GM18505 (cell line): ENCODE data around the gene GTPBP8.

ENCODE experiments used
- ATAC-seq: cut with Tn5 transposase; IDR thresholded peaks from one replicate; pipeline ENCODE4 v1.9.1; 2021; ENCODE audit not compliant: unreplicated experiment
- POLR2A ChIP-seq: IDR thresholded peaks from 4 replicates; pipeline ENCODE4 v1.6.1; 2011; ENCODE audit warnings: borderline replicate concordance; ENCODE audit not compliant: insufficient read depth, insufficient read length; ENCODE audit errors: extremely low read depth

The GTPBP8 gene

DNA sequence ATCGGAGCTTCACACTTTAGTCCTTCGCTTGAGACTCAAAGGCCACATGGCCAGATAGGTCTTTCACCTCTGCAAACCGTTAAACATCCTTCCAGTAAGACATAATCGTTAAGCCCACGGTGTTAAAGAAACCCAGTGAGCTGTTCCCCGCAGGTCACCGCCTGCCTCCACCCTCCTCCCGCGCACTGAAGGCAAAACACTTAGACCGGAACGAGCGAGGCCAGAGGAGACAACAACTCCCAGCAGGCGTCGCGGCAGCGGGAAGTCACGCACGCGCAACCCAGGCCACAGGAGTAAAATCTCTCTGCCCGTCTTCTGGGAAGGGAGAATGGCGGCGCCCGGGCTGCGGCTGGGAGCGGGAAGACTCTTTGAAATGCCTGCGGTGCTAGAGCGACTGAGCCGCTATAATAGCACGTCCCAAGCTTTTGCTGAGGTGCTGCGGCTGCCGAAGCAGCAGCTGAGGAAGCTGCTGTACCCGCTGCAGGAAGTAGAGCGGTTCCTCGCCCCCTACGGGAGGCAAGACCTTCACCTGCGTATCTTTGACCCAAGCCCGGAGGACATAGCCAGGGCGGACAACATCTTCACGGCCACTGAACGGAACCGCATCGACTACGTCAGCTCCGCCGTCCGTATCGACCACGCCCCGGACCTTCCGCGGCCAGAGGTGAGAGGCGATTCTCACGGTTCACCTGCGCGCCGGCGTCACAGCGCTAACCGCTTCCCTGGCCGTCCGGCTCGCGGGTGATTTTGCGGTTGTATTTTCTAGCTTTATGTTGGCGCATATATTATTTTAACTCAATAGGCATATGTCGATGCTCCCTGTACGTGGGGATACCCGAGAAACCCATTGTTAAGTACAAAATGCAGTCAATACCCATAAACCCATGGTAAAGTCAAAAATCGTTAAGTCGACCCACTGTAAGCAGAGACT lies at the start of gene GTPBP8:
TSS of gene GTPBP8 (plus strand) at position 313 of the 931 bp plus-strand sequence. CDS start at position 329, 16 bp downstream.
- peak; percentile 92 for ATAC-seq
- peak; percentile 97 for TF ChIP-seq POLR2A

DNA sequence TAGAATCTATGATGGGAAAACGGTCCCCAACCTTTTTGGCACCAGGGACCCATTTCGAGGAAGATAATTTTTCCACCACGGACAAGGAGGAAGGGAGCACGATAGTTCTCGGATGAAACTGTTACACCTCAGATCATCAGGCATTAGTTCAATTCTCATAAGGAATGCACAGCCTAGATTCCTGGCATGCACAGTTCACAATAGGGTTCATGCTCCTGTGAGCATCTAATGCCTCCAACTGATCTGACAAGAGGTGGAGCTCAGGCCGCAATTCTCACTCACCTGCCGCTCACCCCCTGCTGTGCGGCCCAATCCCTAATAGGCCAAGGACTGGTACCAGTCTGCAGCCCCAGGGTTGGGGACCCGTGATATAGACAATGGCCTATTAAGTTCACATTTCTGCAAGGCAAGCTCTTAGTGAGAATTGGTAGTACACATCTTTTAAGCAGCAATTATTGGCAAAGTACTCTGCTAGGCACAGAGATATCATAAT lies 42.4 kb upstream of the GTPBP8 start:
- no peak for ATAC-seq
- TF ChIP-seq POLR2A = no peak

- ATAC-seq = no peak
- no peak for TF ChIP-seq POLR2A
Measured at GRCh38 chr3:112956351-112956750, 34.4 kb upstream of the GTPBP8 start.

GRCh38 chr3:112958811-112959560 lies 31.8 kb upstream of the GTPBP8 start:
- peak; percentile 82 for ATAC-seq
- TF ChIP-seq POLR2A = no peak

DNA sequence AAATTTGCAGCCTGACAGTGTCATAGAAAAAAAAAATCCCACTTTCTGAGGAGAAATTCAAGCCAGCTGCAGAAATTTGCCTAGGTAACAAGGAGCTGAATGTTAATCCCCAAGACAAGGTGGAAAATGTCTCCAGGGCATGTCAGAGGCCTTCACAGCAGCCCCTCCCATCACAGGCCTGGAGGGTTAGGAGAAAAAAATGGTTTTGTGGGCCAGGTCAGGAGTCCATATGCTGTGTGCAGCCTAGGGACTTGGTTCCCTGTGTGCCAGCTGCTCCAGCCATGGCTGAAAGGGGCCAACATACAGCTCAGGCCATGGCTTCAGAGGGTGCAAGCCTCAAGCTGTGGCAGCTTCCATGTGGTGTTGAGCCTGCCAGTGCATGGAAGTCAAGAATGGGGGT lies 27.1 kb upstream of the GTPBP8 start:
- TF ChIP-seq POLR2A = no peak
- ATAC-seq = no peak

DNA sequence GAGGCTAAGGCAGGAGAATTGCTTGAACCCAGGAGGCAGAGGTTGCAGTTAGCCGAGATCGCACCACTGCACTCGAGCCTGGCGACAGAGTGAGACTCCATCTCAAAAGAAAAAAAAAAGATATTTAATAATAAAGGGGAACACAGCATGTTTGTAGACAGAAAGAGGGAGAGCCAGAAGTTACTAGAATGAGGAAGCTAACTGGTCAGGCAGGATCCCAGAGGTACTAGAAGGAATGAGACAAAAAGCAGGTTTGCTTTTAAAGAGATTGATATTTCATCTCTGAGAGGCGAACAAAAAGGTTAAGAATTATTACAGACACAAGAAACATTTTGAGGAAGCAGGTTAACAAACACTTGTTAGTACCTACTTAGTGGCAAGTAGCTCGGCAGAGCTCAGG lies 25.1 kb upstream of the GTPBP8 start:
- no peak for ATAC-seq
- no peak for TF ChIP-seq POLR2A

GRCh38 chr3:112966633-112967032 lies 24.2 kb upstream of the GTPBP8 start:
- no peak for TF ChIP-seq POLR2A
- ATAC-seq = no peak

DNA sequence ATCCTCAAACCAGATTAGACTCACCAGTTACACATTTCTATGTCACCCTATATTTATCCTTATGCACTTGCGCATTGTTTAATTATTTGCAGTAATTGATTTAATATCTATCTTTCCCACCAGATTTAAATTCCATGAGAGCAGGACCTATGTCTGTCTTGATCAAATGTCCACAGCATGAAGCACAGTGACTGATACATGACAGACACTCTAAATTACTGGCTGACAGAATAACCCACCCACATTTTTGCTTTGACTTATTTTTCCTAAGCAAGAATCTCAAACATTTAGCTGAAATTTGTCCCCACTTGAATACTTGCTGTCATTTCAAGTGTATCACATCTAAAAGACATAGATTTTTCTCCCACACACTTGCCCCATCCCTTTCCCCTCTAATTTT lies 23.4 kb upstream of the GTPBP8 start:
- ATAC-seq = no peak

GRCh38 chr3:112967828-112968227 lies 23.0 kb upstream of the GTPBP8 start:
- TF ChIP-seq POLR2A = no peak
- ATAC-seq = no peak

More for the DNA sequence above, 23.4 kb upstream of the GTPBP8 start:
- TF ChIP-seq POLR2A = no peak

- no peak for TF ChIP-seq POLR2A
- no peak for ATAC-seq
Measured at GRCh38 chr3:112972158-112972557, 18.6 kb upstream of the GTPBP8 start.

GRCh38 chr3:112973325-112974177 lies 17.2 kb upstream of the GTPBP8 start:
- ATAC-seq = peak; percentile 76
- no peak for TF ChIP-seq POLR2A

DNA sequence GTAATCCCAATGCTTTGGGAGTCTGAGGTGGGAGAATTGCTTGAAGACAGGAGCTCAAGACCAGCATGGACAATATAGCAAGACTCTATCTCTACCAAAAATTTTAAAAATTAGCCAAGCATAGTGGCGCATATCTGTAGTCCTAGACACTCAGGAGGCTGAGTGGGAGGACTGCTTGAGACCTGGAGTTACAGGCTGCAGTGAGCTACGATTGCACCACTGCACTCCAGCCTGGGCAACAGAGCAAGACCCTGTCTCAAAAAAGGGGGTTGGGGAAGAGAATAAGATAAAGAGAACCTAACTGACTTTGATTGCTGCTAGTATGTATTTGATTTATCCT lies 16.6 kb upstream of the GTPBP8 start:
- no peak for TF ChIP-seq POLR2A
- ATAC-seq = no peak

DNA sequence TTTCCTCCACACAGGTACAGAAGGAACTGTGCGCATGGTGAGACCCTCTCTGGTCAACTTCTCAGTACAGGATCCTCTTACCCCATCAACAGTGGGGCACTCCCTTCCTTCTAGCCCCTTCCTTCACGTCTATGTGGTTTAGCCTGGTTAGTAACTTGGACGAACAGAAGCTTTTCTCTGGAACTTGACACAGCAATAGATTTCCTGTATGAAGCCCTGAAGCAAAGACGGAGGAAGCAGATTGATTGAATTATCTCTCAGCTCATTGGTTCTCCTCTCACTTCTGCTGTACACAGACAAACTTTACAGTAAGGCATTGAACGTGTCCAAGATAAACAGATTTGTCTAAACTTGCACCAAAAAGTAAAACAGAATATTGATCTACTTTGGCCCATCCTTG lies 15.9 kb upstream of the GTPBP8 start, which contains the start of gene CD200R1:
TSS of gene CD200R1 (minus strand) at position 210 of the 400 bp plus-strand sequence. CDS start 246 bp downstream, outside the sequence.
- ATAC-seq = no peak

More for the DNA sequence above, 15.9 kb upstream of the GTPBP8 start, which contains the start of gene CD200R1:
- TF ChIP-seq POLR2A = no peak
